Lung microvascular endothelial cell (primary cell): Measurements from ENCODE around the gene TTC22. TPM values are rescaled to one million over a fixed set of nuclear protein-coding genes. Genes with fewer than 3 reads are reported as not detected.
"Not testable (repeated sequence)": the region's sequence is repeated elsewhere in the genome, so short reads cannot be mapped to it uniquely, and the experiment has no call there.

Experiments
- DNase-seq, 2 donors: peaks; one replicate each; pipeline versions ENCODE4 v3.0.0 to v3.0.0-alpha.2; 2010; ENCODE audit warnings: low read depth in 2 of 2
- total RNA-seq: library from RNA; depleted of rRNA; stranded (reverse); fragments of >200 nt; gene quantifications from 2 replicates; pipeline ENCODE4 v1.2.1, GENCODE V29; 2014

TTC22 gene
- total RNA-seq, 1 donor from 2014 or later = not detected

DNA sequence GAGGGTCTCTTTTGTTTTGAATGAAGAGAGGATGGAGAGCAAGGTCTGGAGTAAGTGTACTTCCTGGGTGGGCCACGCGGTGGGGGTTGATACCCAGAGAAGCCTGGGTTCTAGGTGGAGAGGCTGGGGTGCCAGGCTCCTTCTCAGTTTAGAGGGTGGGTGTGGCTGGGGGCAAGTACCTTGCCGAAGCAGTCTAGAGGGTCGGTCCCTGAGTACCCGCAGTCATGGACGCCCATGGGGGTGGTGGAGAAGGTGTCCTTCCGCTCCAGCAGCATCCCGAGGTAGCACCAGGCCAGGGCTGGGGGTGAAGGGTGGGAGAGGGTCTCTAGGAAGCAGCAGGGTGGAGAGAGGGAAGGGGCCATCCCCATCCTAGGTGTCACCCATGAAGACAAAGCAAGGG, 14.3 kb downstream of the TTC22 start:
- DNase-seq = no peak

- DNase-seq = no peak
Measured at GRCh38 chr1:54784066-54784465, 17.1 kb downstream of the TTC22 start.

GRCh38 chr1:54782588-54782987, 18.5 kb downstream of the TTC22 start:
- DNase-seq = no peak

GRCh38 chr1:54782156-54782555, 19.0 kb downstream of the TTC22 start:
- no peak for DNase-seq

- DNase-seq = peak in 1 of 2 donors; percentile 12
Measured at GRCh38 chr1:54781023-54781723, 19.9 kb downstream of the TTC22 start.

- no peak for DNase-seq
Measured at GRCh38 chr1:54777431-54777830, 23.7 kb downstream of the TTC22 start.

DNA sequence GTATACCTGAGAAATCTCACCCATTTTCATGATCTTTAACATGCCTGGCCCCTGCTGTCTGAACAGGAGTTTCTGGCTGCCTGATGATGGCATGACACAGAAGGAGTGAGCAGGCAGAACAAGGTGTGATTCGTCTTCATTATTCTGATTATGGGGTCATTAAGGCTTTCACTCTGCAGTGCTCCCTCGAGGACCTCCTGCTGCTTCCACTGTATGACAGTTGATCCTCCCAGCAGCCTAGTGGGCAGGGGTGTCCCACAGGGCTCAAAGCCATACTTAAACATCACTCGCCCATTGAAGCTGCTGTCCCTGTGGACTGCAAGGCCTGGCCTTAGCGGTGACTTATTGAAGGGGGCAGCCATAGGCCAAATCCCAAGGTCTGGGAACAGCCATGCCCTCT, 24.1 kb downstream of the TTC22 start:
- DNase-seq = no peak

GRCh38 chr1:54775828-54776721, 25.0 kb downstream of the TTC22 start:
- not testable (repeated sequence) for DNase-seq

- DNase-seq = peak; percentile 40 to 49
Measured at GRCh38 chr1:54774820-54775498, 26.2 kb downstream of the TTC22 start.

- no peak for DNase-seq
Measured at GRCh38 chr1:54772951-54773350, 28.2 kb downstream of the TTC22 start.

- peak; percentile 10 to 16 for DNase-seq
Measured at GRCh38 chr1:54768093-54768492, 33.0 kb downstream of the TTC22 start.

GRCh38 chr1:54767526-54767925, 33.6 kb downstream of the TTC22 start:
- no peak for DNase-seq

- no peak for DNase-seq
Measured at GRCh38 chr1:54766726-54767125, 34.4 kb downstream of the TTC22 start.

DNA sequence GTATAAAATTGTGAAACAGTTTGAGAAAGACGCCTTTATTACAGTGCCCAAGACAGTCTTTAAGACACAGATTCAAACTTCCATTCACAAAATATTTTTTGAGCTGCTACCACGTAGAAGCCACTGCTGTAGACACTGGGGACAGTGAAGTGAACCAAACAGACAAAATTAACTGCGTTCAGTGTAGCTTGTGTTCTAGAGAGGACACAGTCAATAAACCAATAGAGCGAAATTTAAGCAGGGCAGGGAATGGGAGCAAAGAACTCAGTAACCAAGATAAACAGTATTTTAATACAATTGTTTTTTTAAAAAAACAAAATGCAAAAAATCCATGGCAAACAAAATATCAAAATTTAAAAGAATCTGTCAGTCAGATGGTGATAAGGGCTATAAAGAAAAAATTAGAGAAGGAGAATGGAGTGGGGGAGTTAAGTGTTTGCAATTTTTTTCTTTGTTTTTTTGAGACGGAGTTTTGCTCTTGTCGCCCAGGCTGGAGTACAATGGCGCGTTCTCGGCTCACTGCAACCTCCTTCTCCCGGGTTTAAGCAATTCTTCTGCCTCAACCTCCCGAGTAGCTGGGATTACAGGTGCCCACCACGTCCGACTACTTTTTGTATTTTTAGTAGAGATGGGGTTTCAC, 36.1 kb downstream of the TTC22 start:
- DNase-seq = no peak

DNA sequence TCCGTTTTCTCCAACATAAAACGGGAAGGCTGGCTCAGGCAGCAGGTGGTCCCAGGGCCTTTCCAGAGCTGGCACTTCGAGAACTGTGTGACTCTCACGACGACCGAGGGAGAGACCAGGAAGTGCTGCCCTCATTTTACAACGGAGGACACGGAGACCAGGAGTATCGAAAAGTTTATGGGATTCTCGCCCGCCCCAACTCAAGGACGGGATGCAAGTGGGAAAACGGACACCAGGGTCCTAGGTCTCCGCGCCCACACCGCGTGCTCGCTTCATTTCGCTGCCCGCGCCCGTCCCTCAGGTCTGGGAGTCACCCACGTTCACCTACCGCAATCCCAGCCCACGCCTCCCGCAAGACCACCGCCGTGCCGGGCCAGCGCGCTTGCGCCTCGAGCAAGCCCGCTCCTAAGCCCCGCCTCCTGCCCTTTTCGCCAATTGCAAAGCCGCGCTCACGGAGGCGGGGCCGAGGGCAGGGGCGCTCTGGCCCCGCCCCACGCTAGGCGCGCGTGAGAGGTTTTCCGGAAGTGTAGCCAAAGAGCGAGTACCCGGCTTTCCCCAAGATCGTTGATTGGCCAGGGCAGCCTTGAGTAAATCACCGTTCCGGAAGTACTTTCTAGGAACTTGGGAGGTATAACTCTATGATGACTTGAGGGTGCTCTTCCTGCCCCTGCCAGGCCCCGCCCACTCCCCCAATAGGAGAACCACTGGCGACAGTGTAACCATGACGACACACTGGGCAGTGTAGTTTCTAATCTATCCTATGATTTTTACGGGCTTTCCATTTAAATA, 36.8 kb downstream of the TTC22 start, which contains the start of gene PARS2:
TSS of gene PARS2 (minus strand) at position 391 of the 789 bp plus-strand sequence. CDS start 5,362 bp downstream, outside the sequence.
- DNase-seq = peak; percentile 100

DNA sequence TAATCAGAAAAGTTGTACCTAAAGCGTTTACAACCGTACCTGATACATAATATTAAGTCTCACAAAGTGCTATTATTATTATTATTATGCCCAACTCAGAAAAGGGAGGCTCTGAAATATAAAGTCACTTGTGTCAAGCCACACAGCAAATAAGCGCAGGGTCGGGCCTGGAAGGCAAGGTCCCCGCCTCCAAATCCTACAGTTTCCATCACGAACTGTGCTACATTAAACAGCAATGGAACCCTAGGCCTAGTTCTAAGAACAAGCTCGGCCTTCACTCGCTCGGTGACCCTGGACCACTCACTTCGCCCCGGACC, 37.3 kb downstream of the TTC22 start:
- DNase-seq = no peak

- DNase-seq = no peak
Measured at GRCh38 chr1:54758678-54759348, 42.3 kb downstream of the TTC22 start.

- no peak for DNase-seq
Measured at GRCh38 chr1:54757833-54758232, 43.3 kb downstream of the TTC22 start.

DNA sequence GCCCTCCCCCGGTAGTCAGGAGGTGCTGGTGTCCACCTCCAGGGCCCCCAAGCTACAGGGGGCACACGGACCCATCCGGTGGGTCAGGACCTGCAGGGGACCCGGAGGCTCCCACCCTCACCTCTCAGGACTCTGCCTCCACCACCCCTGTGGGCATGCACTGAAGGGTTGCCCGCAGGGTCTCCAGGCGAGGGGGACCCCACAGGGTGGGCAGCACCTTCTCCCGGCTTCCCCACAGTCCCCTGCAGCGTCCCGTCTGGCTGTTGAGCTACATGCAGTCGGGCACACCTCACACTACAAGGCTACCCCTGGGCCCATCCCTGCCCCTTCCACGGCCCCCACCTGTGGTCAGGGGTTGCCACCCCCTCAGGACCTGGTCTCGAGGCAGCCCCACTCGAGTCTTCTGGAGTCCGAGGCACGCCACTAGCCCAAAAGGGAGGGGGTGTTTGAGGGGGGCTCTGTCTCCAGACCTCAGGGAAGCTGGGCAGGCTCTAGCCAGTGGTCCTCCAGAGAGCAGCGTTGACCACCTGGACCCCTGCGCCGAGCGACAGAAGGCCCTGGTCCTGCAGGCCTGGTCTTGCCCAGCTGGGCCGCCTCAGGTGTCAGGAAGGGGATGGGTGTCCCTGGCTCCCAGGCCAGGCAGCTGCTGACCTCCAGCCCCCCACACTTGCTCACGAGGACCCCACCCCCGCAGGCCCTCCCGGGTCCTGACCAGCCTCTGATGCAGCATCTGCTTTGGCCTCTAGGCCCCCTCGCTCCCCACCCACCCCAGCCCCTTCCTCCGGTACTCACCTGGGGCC, 46.4 kb downstream of the TTC22 start:
- no peak for DNase-seq
